COLO829 (cell line): ENCODE data around the gene PNLIPRP1.

Source experiments
- DNase-seq: peaks from one replicate; pipeline ENCODE4 v3.0.0; 2012; ENCODE audit warnings: low spot score

The PNLIPRP1 gene

DNA sequence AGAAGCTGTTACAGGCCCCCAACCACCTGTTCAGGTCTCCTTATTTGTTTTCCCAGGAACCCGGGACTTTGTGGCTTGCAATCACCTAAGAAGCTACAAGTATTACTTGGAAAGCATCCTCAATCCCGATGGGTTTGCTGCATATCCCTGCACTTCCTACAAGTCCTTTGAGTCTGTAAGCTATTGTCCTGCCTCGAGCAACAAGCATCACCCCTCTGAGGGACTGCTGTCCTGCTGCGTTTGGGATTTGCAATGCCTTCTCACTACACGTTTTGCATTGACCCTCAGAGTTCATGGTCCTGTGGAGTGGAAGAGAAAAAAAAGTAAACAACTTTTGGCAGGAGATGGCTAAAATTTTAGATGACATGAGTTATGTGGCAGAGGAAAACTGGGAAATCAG lies 9.2 kb downstream of the PNLIPRP1 start:
- no peak for DNase-seq

- no peak for DNase-seq
These were observed 12.1 kb downstream of the PNLIPRP1 start for GRCh38 chr10:116602648-116603400.

- no peak for DNase-seq
These were observed 15.3 kb downstream of the PNLIPRP1 start for GRCh38 chr10:116606061-116606483.

GRCh38 chr10:116607336-116607735 lies 16.6 kb downstream of the PNLIPRP1 start:
- no peak for DNase-seq

DNA sequence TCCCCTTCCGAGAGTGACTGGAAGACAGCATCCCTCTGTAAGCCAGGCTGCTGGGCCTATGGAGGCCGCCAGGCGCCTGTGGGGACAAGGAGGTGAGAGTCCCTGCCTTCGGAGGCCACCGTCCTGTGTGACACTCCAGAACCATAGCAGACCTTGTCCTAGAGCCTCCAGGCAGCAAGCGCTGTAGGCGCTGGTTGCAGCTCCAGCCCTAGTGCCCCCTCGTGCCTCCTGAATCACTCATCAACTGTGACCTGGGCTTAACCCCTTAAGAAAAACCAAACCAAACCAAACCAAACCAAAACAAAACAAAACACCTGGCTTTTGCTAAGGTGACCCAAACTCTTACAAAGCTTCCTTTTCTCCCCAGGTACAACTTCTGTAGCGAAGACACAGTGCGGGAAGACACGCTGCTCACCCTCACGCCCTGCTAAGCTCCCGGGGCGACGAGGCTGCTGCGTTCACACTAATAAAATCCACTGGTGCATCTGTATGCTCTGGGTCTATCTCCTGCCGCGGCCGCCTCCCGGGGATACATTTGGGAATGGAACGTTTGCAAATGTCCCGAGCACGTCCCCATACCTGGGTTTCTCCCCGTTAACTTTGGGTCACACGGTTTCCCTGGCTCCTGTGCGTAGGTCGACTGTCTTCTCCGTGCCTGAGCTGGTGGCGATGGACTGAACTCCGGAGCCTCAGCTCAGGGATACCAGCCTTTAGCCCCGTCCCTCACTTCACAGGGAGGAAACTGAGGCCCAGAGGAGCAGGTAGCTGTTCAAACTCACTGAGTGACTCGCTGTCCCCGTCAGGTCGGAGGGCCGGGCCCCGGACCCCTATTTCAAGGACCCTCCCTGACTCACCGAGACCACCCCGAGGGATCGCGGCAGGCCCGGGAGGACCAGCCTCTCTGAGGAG lies 18.2 kb downstream of the PNLIPRP1 start:
- DNase-seq: no peak

- no peak for DNase-seq
These were observed 19.8 kb downstream of the PNLIPRP1 start for GRCh38 chr10:116610443-116611152.

- no peak for DNase-seq
These were observed 20.4 kb downstream of the PNLIPRP1 start for GRCh38 chr10:116611153-116611545.

DNA sequence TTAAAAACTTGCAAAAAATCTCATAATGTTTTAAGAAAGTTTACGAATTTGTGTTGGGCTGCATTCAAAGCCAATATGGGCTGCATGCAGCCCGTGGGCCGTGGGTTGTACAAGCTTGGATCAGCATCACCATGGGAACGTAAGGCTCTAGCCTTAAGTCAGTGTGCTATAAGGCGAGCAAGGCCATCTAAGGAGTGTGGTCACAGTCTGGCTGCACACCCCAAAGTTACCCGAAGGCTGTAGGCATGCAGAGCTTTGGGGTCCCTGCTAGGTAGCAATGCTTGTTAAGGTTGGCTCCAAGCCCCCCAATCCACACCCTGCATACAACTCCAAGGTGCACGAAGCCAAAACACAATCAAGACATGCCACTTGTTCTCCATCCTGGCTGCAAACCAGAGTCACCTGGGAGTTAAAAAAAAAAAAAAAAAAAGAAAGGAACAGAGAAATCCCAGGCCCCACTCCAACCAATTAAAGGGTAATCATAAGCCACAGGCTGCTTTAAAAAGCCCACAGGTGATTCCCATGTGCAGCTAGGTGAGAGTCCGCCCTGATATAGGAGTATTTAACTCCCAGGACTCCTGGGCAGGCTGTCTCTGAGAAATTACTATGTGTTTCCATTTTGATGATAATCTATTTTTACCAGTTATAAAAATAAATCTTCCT lies 21.5 kb downstream of the PNLIPRP1 start:
- DNase-seq: no peak

DNA sequence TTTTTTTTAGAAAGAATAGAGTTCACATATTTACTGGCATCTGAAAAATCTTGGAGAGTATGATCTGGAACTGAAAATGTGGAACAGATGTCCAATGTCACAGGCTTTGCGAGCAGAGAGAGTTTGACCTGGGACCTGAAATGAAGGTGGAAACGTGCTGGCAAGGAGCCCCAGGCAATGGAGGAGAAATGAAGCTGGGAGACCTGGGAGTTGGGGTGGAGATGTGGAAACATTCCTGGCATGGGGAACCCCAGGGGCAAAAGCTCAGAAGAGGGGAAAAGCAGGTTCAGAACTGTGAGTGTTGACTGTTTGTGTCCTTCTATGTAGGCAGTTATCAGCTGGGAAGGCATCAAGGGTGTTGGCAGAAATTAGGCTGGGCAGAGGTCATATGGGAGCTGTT lies 22.7 kb downstream of the PNLIPRP1 start:
- DNase-seq: no peak

- no peak for DNase-seq
These were observed 24.0 kb downstream of the PNLIPRP1 start for GRCh38 chr10:116614796-116615195.

DNA sequence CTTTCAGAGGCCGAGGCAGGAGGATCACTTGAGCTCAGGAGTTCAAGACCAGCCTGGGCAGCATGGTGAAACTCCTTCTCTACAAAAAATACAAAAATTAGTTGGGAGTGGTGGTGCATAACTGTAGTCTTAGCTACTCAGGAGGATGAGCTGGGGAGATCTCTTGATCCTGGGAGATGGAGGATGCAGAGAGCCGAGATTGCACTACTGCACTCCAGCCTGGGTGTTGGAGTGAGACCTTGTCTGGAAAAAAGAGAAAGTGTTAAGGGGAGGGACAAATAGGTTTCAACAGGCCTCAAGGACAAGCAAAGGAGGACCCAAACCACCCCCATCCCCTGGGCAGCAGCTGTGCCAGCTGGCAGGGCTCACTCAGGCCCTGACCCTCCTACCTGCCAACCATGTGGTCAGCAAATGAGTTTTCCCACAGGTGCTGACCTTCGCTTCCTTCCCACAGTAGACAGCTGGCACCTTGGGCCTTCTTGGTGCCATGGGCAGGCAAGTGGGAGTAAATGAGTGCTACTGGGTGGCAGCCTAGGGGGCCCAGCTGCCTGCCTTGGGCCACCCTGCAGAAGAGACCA lies 24.5 kb downstream of the PNLIPRP1 start:
- DNase-seq: no peak

DNA sequence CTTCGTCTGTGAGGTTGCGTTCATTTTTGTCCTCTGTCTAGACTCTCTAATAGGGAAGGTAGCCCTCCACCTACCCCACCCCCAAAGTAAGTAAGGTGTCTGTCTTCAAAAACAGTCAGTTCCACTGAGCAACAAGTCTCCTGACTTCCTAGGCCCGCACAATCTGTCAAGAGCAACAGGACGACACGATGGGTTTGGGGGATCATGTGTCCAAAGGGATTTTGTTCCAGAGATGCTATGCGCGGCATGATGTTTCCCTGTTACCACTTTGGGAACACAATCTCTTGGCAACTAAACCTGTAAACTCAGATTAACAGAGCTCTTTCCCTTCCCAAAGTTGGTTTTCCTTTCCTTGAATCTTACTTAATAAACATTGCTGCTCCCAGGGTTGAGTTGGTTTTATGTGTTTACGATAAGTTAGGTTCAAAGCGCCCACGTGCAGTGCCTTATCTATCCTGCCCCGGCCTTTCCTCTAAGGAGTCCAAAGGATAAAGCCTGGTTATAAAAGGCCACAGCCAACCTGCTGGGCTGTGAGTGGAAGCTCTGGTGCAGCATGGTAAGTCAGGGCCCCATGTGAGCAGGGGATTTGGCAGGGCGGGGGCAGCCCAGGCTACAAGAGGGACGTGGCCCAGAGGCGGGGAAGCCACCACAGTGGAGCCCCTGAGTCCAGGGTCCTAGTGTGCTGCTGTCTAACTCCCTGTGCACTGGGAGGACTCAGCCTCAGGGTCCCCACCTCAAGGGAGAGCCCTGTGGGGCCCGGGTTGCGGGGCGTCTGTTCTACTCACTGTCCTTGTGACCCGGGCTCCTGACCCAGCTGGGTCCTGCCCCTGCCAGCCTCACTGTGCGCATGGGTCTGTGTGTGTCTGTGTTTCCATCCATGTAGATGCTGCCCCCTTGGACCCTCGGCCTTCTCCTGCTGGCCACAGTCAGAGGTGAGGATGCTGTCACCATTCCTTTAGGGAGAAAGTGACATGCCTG lies 30.0 kb downstream of the PNLIPRP1 start, which contains the start of gene PNLIPRP2:
TSS of gene PNLIPRP2 (plus strand) at position 531 of the 978 bp plus-strand sequence.
- DNase-seq: no peak

- DNase-seq: no peak
These were observed 30.7 kb downstream of the PNLIPRP1 start for GRCh38 chr10:116621476-116621875.

- DNase-seq: no peak
These were observed 31.3 kb downstream of the PNLIPRP1 start for GRCh38 chr10:116621934-116622655.

GRCh38 chr10:116625845-116626244 lies 35.1 kb downstream of the PNLIPRP1 start:
- no peak for DNase-seq

DNA sequence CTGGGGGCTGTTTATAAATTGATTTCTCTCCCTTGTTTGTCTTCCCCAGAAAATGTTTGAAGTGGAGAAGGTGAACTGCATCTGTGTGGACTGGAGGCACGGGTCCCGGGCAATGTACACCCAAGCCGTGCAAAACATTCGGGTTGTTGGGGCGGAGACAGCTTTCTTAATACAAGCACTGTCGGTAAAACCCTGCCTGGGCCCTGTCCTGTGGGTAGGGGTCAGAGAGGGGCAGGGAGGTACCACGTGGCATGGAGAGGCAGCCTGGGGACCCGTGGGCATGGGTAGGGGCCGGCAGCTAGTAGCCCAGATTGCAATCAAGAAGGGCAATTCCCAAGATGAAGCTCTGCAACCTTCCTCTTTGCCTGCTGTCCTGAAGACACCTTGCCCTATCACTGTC lies 36.1 kb downstream of the PNLIPRP1 start:
- DNase-seq: no peak

- DNase-seq: no peak
These were observed 36.7 kb downstream of the PNLIPRP1 start for GRCh38 chr10:116627386-116627933.

DNA sequence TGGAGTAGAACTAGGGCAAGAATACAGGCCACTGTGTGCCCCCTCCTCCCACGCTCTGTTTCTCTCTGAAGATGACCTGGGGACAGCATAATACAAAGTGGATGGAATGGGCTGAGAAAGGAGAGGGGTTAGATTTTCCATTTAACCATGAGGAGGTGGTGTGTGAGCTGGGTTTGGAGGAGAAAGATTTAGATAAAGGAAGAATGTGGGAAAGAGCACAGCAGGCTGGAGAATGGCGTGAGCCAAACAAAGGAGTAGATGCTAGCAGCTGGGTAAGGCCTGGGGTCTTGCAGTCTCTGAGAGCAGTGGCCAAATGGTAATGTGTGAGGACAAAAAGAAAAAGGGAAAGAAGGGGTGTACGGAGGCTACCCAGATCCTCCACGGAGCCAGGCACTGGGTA lies 38.6 kb downstream of the PNLIPRP1 start:
- no peak for DNase-seq

DNA sequence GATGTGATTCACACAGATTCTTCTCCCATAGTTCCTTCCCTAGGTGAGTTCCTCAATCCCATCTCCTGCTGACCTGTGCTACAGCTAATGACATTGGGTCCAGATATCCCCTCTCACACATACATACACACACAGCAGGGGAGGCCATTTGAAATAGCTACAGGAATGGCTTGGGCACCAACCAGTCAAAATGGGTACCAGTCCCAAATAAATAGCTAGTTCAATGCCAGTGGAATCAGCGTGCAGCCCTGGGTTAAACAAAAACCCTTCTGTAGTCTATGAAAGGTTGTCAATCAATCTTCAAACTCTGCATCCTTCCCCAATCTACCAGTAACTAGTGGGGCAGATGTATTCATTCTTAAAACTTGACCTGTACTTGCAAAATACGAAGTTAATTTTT lies 39.3 kb downstream of the PNLIPRP1 start:
- DNase-seq: no peak
